WTC11 (cell line): Measurements from ENCODE around the gene PHYHIPL. TPM values are rescaled to one million over a fixed set of nuclear protein-coding genes. Genes with fewer than 3 reads are reported as not detected.

Experiments
- AFF4 ChIP-seq: sonication (generic); formaldehyde crosslinking; IDR thresholded peaks from 2 replicates; pipeline ENCODE4 v1.8.1; 2023; ENCODE audit warnings: mild to moderate bottlenecking, missing genetic modification reagents, borderline replicate concordance
- AR ChIP-seq: fragments of 250-450 bp; sonication (Bioruptor Pico); IDR thresholded peaks from 2 replicates; pipeline ENCODE4 v1.9.0; 2021; ENCODE audit warnings: mild to moderate bottlenecking
- ATF2 ChIP-seq: sonication (generic); formaldehyde crosslinking; IDR thresholded peaks from 2 replicates; pipeline ENCODE4 v1.8.1; 2022; ENCODE audit warnings: low read depth, missing genetic modification reagents, borderline replicate concordance
- E2F4 ChIP-seq: sonication (generic); formaldehyde crosslinking; IDR thresholded peaks from 2 replicates; pipeline ENCODE4 v1.8.1; 2022; ENCODE audit warnings: low read depth, mild to moderate bottlenecking, moderate library complexity, missing genetic modification reagents, borderline replicate concordance
- ERG ChIP-seq: fragments of 250-450 bp; sonication (Bioruptor Pico); IDR thresholded peaks from 2 replicates; pipeline ENCODE4 v1.8.0; 2021; ENCODE audit warnings: mild to moderate bottlenecking
- ETV6 ChIP-seq: sonication (generic); formaldehyde crosslinking; IDR thresholded peaks from 2 replicates; pipeline ENCODE4 v1.8.1; 2022; ENCODE audit warnings: mild to moderate bottlenecking, missing genetic modification reagents
- FOXP4 ChIP-seq: sonication (generic); formaldehyde crosslinking; IDR thresholded peaks from 2 replicates; pipeline ENCODE4 v1.8.0; 2022; ENCODE audit warnings: mild to moderate bottlenecking, missing genetic modification reagents
- IRF1 ChIP-seq: sonication (generic); formaldehyde crosslinking; IDR thresholded peaks from 2 replicates; pipeline ENCODE4 v1.8.0; 2023; ENCODE audit warnings: missing genetic modification reagents
- IRF2 ChIP-seq: sonication (generic); formaldehyde crosslinking; IDR thresholded peaks from 2 replicates; pipeline ENCODE4 v1.8.0; 2022; ENCODE audit warnings: low read depth, missing genetic modification reagents, borderline replicate concordance
- NR1H2 ChIP-seq: sonication (generic); formaldehyde crosslinking; IDR thresholded peaks from 2 replicates; pipeline ENCODE4 v1.9.0; 2021; ENCODE audit warnings: mild to moderate bottlenecking, moderate library complexity, missing genetic modification reagents
- NR2C2 ChIP-seq: sonication (generic); formaldehyde crosslinking; IDR thresholded peaks from 2 replicates; pipeline ENCODE4 v1.8.0; 2022; ENCODE audit warnings: mild to moderate bottlenecking, missing genetic modification reagents
- PREB ChIP-seq: sonication (generic); formaldehyde crosslinking; IDR thresholded peaks from 2 replicates; pipeline ENCODE4 v1.8.1; 2022; ENCODE audit warnings: mild to moderate bottlenecking, missing genetic modification reagents, moderate library complexity, borderline replicate concordance
- RELA ChIP-seq: sonication (generic); formaldehyde crosslinking; IDR thresholded peaks from 2 replicates; pipeline ENCODE4 v1.8.1; 2022; ENCODE audit warnings: missing genetic modification reagents, mild to moderate bottlenecking, borderline replicate concordance
- TEAD1 ChIP-seq: sonication (generic); formaldehyde crosslinking; IDR thresholded peaks from 2 replicates; pipeline ENCODE4 v1.8.0; 2022; ENCODE audit warnings: mild to moderate bottlenecking, missing genetic modification reagents
- ZBTB43 ChIP-seq: sonication (generic); formaldehyde crosslinking; IDR thresholded peaks from 2 replicates; pipeline ENCODE4 v1.8.1; 2023; ENCODE audit warnings: mild to moderate bottlenecking, missing genetic modification reagents
- ZNF232 ChIP-seq: sonication (generic); formaldehyde crosslinking; IDR thresholded peaks from 2 replicates; pipeline ENCODE4 v1.8.0; 2022; ENCODE audit warnings: mild to moderate bottlenecking, missing genetic modification reagents
- ZNF671 ChIP-seq: fragments of 250-450 bp; sonication (Bioruptor Pico); IDR thresholded peaks from 2 replicates; pipeline ENCODE4 v1.8.0; 2021; ENCODE audit warnings: mild to moderate bottlenecking
- total RNA-seq: library from RNA; stranded (reverse); gene quantifications from 3 replicates; pipeline ENCODE4 v1.2.3, GENCODE V29; 2021

Gene PHYHIPL
- total RNA-seq, 1 experiment from 2014 or later = 0.13 TPM

GRCh38 chr10:59176241-59177030, at the start of gene PHYHIPL (continued):
- peak; percentile 95 for TF ChIP-seq ZNF232
- no peak; the same call in 1 of the 2 replicates for TF ChIP-seq ZBTB43 (CRISPR knock-in tag)
- TF ChIP-seq AFF4 = peak; percentile 24; the same call in 1 of the 2 replicates
- TF ChIP-seq IRF2 = no peak
- TF ChIP-seq ETV6 (CRISPR knock-in tag) = peak; percentile 51; the same call in 1 of the 2 replicates
- peak; percentile 74 for TF ChIP-seq FOXP4 (CRISPR knock-in tag)
- TF ChIP-seq PREB (CRISPR knock-in tag) = 0 out of 2 replicates have a peak, but pooled peaks have one; percentile 6
- TF ChIP-seq ATF2 (CRISPR knock-in tag) = 0 out of 2 replicates have a peak, but pooled peaks have one; percentile 62
- peak; percentile 88 for TF ChIP-seq TEAD1 (CRISPR knock-in tag)
- no peak for TF ChIP-seq ZNF671
- TF ChIP-seq ERG (CRISPR knock-in tag) = no peak
- peak; percentile 50; the same call in 1 of the 2 replicates for TF ChIP-seq RELA (CRISPR knock-in tag)
- TF ChIP-seq IRF1 = peak; percentile 76; the same call in 1 of the 2 replicates
- TF ChIP-seq NR1H2 (CRISPR knock-in tag) = no peak; the same call in 1 of the 2 replicates
- peak; percentile 71; the same call in 1 of the 2 replicates for TF ChIP-seq E2F4
- no peak for TF ChIP-seq AR (CRISPR knock-in tag)
- TF ChIP-seq NR2C2 = no peak
